Mucosa of descending colon (tissue), 3 donors: ENCODE results near the gene ALDH5A1. TPM values are rescaled to one million over a fixed set of nuclear protein-coding genes. Genes with fewer than 3 reads are reported as not detected.
A peak's percentile ranks its signal among the peaks of the same experiment; 100 is the strongest.

ENCODE experiments used
- ATAC-seq: fragments of 200-7000 bp; cut with Tn5 transposase; one replicate; pipeline ENCODE4 v1.9.1; 2020; ENCODE audit warnings: mild to moderate bottlenecking, moderate library complexity
- DNase-seq, 3 donors: peaks; one replicate each; pipeline ENCODE4 v3.0.0-alpha.2; 2020
- H3K36me3 ChIP-seq: fragments of 200-600 bp; one replicate; pipeline ENCODE4 v1.8.0; 2021; ENCODE audit warnings: low read depth, mild to moderate bottlenecking
- H3K4me1 ChIP-seq: fragments of 200-600 bp; one replicate; pipeline ENCODE4 v1.8.0; 2021; ENCODE audit warnings: low read depth, mild to moderate bottlenecking
- H3K4me3 ChIP-seq: fragments of 200-600 bp; one replicate; pipeline ENCODE4 v1.8.0; 2021; ENCODE audit warnings: mild to moderate bottlenecking
- H3K9me3 ChIP-seq: fragments of 200-600 bp; one replicate; pipeline ENCODE4 v1.8.0; 2021; ENCODE audit warnings: mild to moderate bottlenecking
- intact Hi-C, 2 donors: fragments of 100-400 bp; cut with DNase I in 1 of 2; cut with micrococcal nuclease in 1 of 2; formaldehyde crosslinking; loops; one replicate each; pipeline versions ENCODE4 v1.11.0 to v1.11.1; 2022; cut with DNase I, micrococcal nuclease
- total RNA-seq, 3 donors: library from RNA; stranded (reverse); fragmentation: NEBNext Ultra II Directional in 2 of 3; extraction: Animal tissue kit (Norgen Biotek cat#: 25700) in 2 of 3; gene quantifications; one replicate each; pipeline versions ENCODE4 v1.2.1 to v1.2.4, GENCODE V29; 2021 to 2023
- TF ChIP-seq, protein P1 (sequence below): fragments of 200-600 bp; IDR thresholded peaks from one replicate; pipeline ENCODE4 v1.8.0; 2022; ENCODE audit warnings: antibody characterized with exemption, mild to moderate bottlenecking
- donor health status: DM: no; HTN: no; CAD: no; lungs with moderate emphysema.
- donor health status: DM: no; HTN: no; CAD: no.
- donor health status: DM: no; HTN: yes; CAD: no.

The ALDH5A1 gene
- total RNA-seq, 3 donors from 2014 or later = 5.9 to 18.2 (median 8.1) TPM

DNA sequence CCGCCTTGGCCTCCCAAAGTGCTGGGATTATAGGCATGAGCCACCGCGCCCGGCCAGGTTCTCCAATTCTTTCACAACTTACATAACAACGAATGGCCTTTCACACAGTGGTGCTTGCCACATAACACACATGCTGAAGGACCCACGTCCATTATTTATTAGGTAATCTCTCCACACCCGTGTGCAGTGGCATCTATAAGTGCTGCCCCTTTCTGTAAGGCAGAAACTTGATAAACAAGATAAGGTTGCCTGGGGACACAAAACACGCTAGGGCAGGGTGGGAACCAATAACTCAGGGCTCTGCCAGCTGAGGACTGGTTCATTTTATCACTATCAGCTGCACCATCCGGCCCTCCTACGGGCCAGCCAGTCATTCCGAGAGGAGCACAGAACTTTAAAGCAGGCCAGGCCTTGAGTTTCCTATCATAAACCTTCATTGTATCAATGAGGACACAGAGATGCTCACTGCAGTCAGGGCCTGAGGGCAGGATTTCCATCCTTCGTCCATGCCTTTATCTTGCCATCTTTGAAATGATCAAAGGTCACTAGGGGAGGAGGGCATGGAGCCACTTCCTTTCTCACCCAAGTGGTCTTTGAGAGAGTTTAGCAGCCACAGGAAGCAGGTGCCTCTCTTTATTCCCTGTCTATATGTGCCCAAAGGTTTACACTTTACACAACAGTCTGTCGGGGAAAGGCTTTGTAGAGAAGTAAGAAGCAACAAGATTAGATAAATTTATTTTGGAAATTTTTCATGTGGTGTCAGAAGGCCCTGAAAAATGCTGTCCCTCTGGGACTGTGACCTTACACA is 43.0 kb upstream of the ALDH5A1 start:
- TF ChIP-seq, protein P1, sequence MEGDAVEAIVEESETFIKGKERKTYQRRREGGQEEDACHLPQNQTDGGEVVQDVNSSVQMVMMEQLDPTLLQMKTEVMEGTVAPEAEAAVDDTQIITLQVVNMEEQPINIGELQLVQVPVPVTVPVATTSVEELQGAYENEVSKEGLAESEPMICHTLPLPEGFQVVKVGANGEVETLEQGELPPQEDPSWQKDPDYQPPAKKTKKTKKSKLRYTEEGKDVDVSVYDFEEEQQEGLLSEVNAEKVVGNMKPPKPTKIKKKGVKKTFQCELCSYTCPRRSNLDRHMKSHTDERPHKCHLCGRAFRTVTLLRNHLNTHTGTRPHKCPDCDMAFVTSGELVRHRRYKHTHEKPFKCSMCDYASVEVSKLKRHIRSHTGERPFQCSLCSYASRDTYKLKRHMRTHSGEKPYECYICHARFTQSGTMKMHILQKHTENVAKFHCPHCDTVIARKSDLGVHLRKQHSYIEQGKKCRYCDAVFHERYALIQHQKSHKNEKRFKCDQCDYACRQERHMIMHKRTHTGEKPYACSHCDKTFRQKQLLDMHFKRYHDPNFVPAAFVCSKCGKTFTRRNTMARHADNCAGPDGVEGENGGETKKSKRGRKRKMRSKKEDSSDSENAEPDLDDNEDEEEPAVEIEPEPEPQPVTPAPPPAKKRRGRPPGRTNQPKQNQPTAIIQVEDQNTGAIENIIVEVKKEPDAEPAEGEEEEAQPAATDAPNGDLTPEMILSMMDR = no peak
- H3K36me3 ChIP-seq = no peaks in the 10 kb centered on the region
- ATAC-seq (peak; percentile 18), DNase-seq (no peak)
- no peak overlapping the region for H3K4me3 ChIP-seq
- intact Hi-C loops = no loop called here
- H3K4me1 ChIP-seq = no peaks in the 10 kb centered on the region
- H3K9me3 ChIP-seq = no peaks in the 10 kb centered on the region

DNA sequence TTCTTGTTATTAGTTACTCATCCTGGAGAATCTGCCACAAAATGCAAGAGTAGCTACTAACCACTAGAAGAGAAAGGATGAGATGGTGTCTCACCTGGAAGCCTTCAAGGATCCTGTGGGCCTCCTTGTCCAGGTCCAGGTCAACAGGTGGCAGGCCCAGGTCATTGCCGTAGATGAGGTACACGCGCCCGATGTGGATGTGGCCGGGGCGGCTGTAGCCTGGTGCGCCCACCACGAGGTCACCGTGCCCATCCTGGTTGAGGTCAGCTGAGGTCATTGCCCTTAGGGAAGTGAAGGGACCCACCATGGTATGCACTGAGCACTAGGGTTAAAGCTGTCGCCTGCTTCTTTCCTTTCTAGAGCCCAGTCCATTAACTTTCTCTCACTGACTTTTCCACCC is 40.8 kb upstream of the ALDH5A1 start:
- ATAC-seq = no peak
- Histone ChIP-seq H3K4me3 (no peak overlapping the region), H3K4me1 (no peaks in the 10 kb centered on the region), H3K9me3 (no peaks in the 10 kb centered on the region), H3K36me3 (no peaks in the 10 kb centered on the region)
- intact Hi-C loops = no loop called here
- TF ChIP-seq, protein P1 = no peak
- no peak for DNase-seq

DNA sequence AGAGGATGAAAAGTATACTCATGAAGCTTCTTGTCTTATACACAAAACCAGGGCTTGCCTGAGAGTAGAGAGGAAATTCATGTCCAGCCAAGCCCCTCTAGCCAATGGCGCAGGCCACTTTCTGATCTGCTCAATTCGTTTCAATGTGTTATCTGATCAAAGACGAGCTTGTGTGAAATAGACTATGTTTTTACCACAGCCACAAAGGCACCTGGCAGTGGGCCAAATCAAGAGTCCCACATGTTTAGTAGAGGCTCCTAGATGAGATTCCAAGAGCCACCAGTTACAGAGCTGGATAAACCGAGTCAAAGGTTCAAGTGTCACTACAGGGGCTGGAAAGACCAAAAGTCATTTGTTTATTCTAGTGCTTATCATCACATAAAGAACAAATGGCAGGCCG is 40.3 kb upstream of the ALDH5A1 start:
- no peak for DNase-seq
- no peaks in the 10 kb centered on the region for H3K4me1 ChIP-seq
- intact Hi-C loops = no loop called here
- no peaks in the 10 kb centered on the region for H3K36me3 ChIP-seq
- H3K4me3 ChIP-seq = no peak overlapping the region
- no peak for ATAC-seq
- TF ChIP-seq, protein P1 = no peak
- H3K9me3 ChIP-seq = no peaks in the 10 kb centered on the region

DNA sequence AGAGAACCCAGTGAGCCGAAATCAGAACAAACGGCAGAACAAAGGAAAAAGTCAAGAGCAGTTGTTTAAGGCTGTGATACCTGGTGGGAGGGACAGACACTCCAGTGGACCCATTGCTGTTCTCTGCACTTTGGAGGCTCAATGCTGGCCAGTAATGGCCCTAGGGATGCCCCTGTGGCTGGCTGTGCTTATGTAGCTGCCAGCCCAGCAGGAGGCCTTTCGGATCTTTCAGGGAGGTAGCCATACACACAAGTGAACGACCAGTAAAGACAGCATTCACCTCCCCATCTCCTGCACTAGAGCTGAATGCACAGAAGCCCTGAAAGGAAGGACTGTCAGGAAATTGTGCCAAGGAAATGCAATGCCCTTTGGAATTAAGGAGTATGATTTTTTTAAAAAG is 39.7 kb upstream of the ALDH5A1 start:
- Histone ChIP-seq H3K4me3 (no peak overlapping the region), H3K36me3 (no peaks in the 10 kb centered on the region), H3K4me1 (no peaks in the 10 kb centered on the region), H3K9me3 (no peaks in the 10 kb centered on the region)
- TF ChIP-seq, protein P1 = no peak
- intact Hi-C loops = no loop called here
- ATAC-seq (no peak), DNase-seq (no peak)

DNA sequence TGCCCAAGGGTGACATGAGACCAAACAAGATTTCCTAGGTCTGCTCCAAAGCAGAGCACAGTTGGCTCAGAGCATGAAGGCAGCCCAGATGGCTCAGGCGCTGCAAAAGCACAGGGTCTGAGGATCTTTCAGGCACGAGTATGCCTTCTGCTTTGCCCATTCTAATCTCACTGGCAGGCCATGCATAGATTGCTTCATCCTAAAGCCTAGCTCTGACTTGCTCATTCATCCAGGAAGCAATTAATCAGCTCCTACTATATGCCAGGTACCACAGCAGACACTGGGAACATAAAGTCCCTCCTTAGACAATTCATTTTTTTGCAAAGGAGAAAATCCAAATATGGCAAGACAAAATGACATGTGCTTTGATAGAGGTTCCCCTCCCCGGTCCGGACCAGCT is 36.6 kb upstream of the ALDH5A1 start:
- no peaks in the 10 kb centered on the region for H3K4me1 ChIP-seq
- intact Hi-C loops = no loop called here
- H3K9me3 ChIP-seq = no peaks in the 10 kb centered on the region
- ATAC-seq (no peak), DNase-seq (no peak)
- H3K36me3 ChIP-seq = no peaks in the 10 kb centered on the region
- H3K4me3 ChIP-seq = no peak overlapping the region
- TF ChIP-seq, protein P1 = no peak
